Heart left ventricle (tissue), 13 donors: ENCODE data around the gene PKNOX1.

ENCODE experiments used
- POLR2A ChIP-seq, 2 donors: fragments of 450-650 bp; IDR thresholded peaks; one replicate each; pipeline ENCODE4 v1.6.1; 2017; ENCODE audit warnings: antibody characterized with exemption in 2 of 2, mild to moderate bottlenecking in 2 of 2, moderate library complexity in 2 of 2
- TF ChIP-seq, protein P1 (sequence below), 12 donors: fragments of 200-600 bp; sonication (generic) in 4 of 12; IDR thresholded peaks; one replicate each; pipeline versions ENCODE4 v1.5.0 to v1.8.0; 2018 to 2022; ENCODE audit warnings: antibody characterized with exemption in 12 of 12, mild to moderate bottlenecking in 5 of 12
- donor health status: ischemic (EF 13 %, LVEDD 7.1; RV severe dilation, severe dysfunction).
- donor health status: DM: no; HTN: yes; CAD: no.
- donor health status: DM: no; HTN: no; CAD: no.
- donor health status: ischemic (EF 25% LVEDD 6.9; RV normal size, moderate dysfunction).
- donor health status: ischemic (EF 25% LVEDD 5.7; RV mildly dilated, moderate dysfunction).
- donor health status: ischemic (EF 35%, LVEDD 5.7; RV mildly dilated, moderate dysfunction).
- donor health status: nonischemic (EF 11% LVEDD 7.7; RV severe dilation, severe dysfunction).
- donor health status: DM: yes; HTN: yes; CAD: no.
- donor health status: PGD.
- donor health status: ischemic (EF 29% LVEDD 5.4; RV normal size, mild dysfunction).
- donor health status: nonischemic (EF 23%, LVEDD 6.1; RV moderate dilation, normal function).

DNA sequence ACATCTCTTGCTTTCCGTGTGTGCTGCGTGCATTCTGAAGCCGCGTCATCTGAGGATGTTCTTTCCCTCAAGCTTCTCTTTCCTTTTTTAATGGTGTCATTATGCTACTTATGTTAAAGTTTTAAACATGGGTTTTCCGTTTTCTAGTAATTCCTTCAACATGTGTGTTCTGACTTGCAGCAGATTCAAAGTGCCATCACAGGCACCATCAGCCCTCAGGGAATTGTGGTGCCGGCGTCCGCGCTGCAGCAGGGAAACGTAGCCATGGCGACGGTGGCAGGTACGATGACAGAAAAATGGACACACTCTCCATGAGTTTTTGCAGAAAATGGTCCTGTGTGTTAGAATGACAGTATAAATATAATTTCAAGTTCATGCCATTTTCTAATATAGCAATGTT is 42.4 kb downstream of the PKNOX1 start:
- TF ChIP-seq, protein P1, sequence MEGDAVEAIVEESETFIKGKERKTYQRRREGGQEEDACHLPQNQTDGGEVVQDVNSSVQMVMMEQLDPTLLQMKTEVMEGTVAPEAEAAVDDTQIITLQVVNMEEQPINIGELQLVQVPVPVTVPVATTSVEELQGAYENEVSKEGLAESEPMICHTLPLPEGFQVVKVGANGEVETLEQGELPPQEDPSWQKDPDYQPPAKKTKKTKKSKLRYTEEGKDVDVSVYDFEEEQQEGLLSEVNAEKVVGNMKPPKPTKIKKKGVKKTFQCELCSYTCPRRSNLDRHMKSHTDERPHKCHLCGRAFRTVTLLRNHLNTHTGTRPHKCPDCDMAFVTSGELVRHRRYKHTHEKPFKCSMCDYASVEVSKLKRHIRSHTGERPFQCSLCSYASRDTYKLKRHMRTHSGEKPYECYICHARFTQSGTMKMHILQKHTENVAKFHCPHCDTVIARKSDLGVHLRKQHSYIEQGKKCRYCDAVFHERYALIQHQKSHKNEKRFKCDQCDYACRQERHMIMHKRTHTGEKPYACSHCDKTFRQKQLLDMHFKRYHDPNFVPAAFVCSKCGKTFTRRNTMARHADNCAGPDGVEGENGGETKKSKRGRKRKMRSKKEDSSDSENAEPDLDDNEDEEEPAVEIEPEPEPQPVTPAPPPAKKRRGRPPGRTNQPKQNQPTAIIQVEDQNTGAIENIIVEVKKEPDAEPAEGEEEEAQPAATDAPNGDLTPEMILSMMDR (IDR thresholded peaks at IDR 0.05) = no peak
- TF ChIP-seq POLR2A (IDR thresholded peaks at IDR 0.05) = no peak
